IPS-15b (cell line): ENCODE data around the gene ZNF195.

Source experiments
- H3K27me3 ChIP-seq: one replicate; pipeline ENCODE4 v1.6.1; 2013; ENCODE audit warnings: low read length; ENCODE audit not compliant: control insufficient read depth, insufficient read depth
- H3K36me3 ChIP-seq: one replicate; pipeline ENCODE4 v1.6.1; 2013; ENCODE audit warnings: low read length; ENCODE audit not compliant: control insufficient read depth, insufficient read depth
- H3K4me1 ChIP-seq: one replicate; pipeline ENCODE4 v1.6.1; 2013; ENCODE audit warnings: mild to moderate bottlenecking, low read length; ENCODE audit not compliant: control insufficient read depth, insufficient read depth
- H3K4me3 ChIP-seq: one replicate; pipeline ENCODE4 v1.5.1; 2013; ENCODE audit warnings: low read depth, low read length
- H3K9ac ChIP-seq: one replicate; pipeline ENCODE4 v1.6.1; 2013; ENCODE audit warnings: low read depth, mild to moderate bottlenecking, low read length
- H3K9me3 ChIP-seq: one replicate; pipeline ENCODE4 v1.6.1; 2013; ENCODE audit warnings: mild to moderate bottlenecking, low read length; ENCODE audit not compliant: control insufficient read depth, insufficient read depth

ZNF195 gene

DNA sequence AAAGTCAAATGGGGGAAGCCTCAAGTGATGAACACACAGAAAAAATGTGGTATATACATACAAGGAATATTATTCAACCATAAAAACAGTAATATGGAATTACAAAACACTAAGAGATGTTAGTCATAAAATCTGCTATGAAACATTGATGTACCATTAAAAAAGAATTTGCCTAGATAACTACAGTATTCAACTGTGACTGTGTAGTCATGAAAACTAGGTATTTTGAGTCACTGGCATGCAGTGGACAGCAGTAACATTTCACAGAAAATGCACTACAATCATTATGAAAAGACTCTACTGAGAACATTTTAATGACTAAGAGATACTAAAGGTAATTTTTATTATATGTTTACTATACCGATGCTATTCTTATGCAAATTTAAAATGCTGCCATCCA is 11.7 kb downstream of the ZNF195 start:
- H3K9ac ChIP-seq, result no peak overlapping the region
- H3K9me3 ChIP-seq, result peaks cover 23% of the 10 kb centered on the region
- no peaks in the 10 kb centered on the region for H3K27me3 ChIP-seq
- no peak overlapping the region for H3K4me3 ChIP-seq
- H3K4me1 ChIP-seq, result no peaks in the 10 kb centered on the region
- H3K36me3 ChIP-seq, result peaks cover 46% of the 10 kb centered on the region

DNA sequence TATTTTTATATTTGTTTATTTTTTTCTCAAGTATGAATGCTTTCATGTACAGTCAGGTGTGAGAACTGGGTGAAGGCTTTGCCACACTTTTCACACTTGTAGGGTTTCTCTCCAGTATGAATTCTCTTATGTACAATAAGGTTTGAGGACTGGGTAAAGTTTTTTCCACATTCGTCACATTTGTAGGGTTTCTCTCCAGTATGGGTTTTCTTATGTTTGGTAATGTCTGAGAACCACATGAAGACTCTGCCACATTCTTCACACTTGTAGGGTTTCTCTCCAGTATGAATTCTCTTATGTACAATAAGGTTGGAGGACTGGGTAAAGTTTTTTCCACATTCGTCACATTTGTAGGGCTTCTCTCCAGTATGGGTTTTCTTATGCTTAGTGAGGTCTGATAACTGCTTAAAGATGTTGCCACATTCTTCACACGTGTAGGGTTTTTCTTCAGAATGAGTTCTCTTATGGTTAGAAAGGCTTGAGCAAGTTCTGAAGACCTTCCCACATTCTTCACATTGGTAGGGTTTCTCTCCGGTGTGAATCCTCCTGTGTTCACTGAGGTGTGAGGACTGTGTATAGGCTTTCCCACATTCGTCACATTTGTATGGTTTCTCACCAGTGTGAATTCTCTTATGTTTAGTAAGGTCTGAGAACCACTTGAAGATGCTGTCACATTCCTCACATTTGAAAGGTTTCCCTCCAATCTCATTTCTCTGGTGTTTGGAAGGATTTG is 19.7 kb downstream of the ZNF195 start:
- Histone ChIP-seq H3K9ac (no peak overlapping the region), H3K27me3 (no peaks in the 10 kb centered on the region), H3K9me3 (peaks cover 57% of the 10 kb centered on the region), H3K4me1 (no peaks in the 10 kb centered on the region), H3K4me3 (no peak overlapping the region), H3K36me3 (peaks cover 42% of the 10 kb centered on the region)

DNA sequence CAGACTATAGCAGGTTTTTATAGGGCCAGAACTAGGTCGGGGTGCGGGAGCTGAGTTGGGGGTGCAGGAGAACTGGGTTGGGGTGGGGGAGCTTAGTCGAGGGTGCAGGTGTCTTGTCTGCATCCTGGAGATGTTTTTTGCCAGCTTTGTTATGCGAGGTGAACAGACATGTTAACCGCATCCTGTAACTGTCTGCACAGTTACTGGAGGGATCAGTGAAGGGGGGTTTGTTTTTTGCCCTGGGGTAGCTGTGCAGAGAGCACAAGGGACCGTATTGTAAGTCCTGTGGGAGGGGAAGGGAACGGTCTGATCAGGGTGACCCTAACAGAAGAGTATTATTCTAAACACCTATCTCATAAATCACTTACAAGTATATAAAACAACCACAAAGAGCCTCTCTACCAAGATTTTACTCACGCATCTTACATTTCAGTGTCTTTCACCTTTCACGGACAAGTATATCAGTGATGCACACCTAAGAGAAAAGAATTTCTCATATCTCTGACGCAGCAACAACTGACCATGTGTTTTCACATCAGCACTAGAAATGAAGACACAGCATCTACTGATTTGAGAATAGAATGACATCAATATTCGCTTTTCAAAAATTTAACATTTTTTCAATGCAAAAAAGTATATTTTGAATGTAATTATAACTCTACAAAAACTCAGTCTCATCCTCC is 20.8 kb downstream of the ZNF195 start:
- peaks cover 48% of the 10 kb centered on the region for H3K9me3 ChIP-seq
- peaks cover 38% of the 10 kb centered on the region for H3K36me3 ChIP-seq
- H3K9ac ChIP-seq, result no peak overlapping the region
- H3K27me3 ChIP-seq, result no peaks in the 10 kb centered on the region
- no peak overlapping the region for H3K4me3 ChIP-seq
- no peaks in the 10 kb centered on the region for H3K4me1 ChIP-seq

DNA sequence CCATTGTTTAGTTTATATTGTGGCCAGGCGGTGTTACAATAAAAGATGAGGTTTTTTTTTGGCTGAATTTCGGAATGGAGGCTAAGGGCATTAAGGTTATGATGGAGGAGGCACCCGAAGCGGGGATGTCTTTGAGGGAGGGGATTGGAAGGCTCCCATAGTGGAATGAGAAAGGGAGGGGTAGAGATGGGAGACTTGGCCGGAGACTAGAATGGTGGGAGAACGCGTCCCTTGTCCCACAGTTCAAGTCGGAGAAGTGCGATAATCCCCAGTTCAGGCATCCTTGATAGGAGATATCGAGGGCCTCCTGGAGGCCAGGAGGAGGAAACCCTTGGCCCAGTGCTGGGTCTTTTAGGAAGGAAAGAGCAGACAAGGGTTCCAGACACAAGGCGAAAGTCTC is 21.6 kb downstream of the ZNF195 start:
- peaks cover 32% of the 10 kb centered on the region for H3K36me3 ChIP-seq
- no peak overlapping the region for H3K9ac ChIP-seq
- no peaks in the 10 kb centered on the region for H3K4me1 ChIP-seq
- peaks cover 42% of the 10 kb centered on the region for H3K9me3 ChIP-seq
- H3K27me3 ChIP-seq, result no peaks in the 10 kb centered on the region
- H3K4me3 ChIP-seq, result no peak overlapping the region

DNA sequence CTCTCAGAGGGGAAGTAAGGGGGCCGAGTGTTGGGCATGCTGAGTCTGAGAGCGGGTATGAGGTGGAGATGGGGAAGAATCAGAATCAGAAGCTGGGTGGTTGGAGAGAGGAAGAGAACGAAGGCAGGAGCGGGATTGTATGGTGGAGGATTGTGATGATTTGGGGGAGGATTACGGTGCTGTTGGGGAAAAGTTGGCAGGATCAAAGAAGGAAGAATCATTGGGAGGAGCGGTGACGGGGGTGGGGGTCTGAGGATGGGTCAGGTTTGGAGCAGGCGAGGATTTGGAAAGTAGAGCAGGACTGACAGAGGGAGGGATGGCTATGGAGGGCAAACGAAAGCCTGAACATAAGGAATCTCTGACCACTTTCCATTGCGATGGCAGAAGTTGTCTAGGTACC is 22.1 kb downstream of the ZNF195 start:
- H3K4me3 ChIP-seq, result no peak overlapping the region
- H3K4me1 ChIP-seq, result no peaks in the 10 kb centered on the region
- peaks cover 37% of the 10 kb centered on the region for H3K9me3 ChIP-seq
- peaks cover 30% of the 10 kb centered on the region for H3K36me3 ChIP-seq
- H3K9ac ChIP-seq, result no peak overlapping the region
- H3K27me3 ChIP-seq, result no peaks in the 10 kb centered on the region

DNA sequence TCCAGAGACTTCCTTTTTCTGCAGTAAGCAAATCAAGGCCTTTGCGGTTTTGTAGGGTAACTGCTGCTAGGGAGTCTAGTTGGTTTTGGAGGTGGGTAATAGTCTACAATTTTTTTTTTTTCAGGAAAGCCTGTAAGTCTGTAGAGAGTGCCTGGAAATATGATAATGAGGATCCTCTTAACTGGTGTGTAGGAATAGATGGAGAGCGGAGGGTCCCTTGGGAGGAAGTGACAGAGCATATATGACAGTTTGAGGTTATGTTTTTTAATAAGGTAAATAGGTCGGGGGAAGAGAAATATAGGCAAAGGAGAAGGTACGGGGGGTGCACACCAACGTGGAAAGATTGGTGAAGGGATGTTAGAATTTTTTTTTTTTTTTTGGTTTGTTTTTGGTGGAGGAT is 25.9 kb downstream of the ZNF195 start:
- H3K36me3 ChIP-seq, result peaks cover 3% of the 10 kb centered on the region

DNA sequence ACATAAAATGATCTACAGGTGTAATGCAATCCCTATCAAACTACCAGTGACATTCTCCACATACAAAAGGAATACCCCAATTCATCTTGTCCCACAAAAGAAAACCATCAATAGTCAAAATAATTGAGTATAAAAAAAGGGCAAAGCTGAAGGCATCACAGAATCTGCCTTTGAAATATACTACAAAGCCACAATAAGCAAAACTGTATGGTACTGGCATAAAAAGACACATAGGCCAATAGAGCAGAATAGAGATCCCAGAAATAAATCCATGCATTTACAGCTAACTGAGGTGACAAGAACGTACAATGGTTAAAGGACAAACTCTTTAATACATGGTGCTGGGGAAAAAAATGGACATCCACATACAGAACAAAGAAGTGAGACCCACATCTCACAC is 31.8 kb downstream of the ZNF195 start:
- no peaks in the 10 kb centered on the region for H3K4me1 ChIP-seq
- no peak overlapping the region for H3K4me3 ChIP-seq
- no peaks in the 10 kb centered on the region for H3K27me3 ChIP-seq
- H3K36me3 ChIP-seq, result no peaks in the 10 kb centered on the region
- no peak overlapping the region for H3K9ac ChIP-seq
- H3K9me3 ChIP-seq, result peaks cover 3% of the 10 kb centered on the region

More for the DNA sequence above, 25.9 kb downstream of the ZNF195 start:
- H3K9me3 ChIP-seq, result peaks cover 2% of the 10 kb centered on the region
- no peaks in the 10 kb centered on the region for H3K27me3 ChIP-seq
- no peaks in the 10 kb centered on the region for H3K4me1 ChIP-seq
- H3K9ac ChIP-seq, result no peak overlapping the region
- H3K4me3 ChIP-seq, result no peak overlapping the region

DNA sequence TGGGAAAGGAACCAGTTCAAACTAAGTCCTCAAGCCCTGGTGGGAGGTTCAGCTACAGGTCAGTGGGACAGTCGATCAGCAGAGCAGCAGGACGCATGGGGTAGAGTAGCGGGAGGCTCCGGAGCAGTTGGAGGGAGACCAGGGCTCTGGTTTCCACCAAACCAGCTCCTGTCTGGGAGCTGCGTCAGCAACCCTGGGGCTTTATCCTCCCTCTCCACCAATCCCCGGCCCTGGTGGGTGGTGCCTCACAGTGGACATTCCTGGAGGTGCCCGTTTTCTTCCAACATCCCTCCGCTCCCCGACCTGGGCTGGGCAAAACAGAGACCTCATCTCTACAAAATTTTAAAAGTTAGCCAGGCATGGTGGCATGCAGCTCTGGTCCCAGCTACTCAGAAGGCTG is 32.4 kb downstream of the ZNF195 start:
- Histone ChIP-seq H3K36me3 (no peaks in the 10 kb centered on the region), H3K4me3 (no peak overlapping the region), H3K9ac (no peak overlapping the region), H3K4me1 (no peaks in the 10 kb centered on the region), H3K27me3 (no peaks in the 10 kb centered on the region), H3K9me3 (peaks cover 3% of the 10 kb centered on the region)

DNA sequence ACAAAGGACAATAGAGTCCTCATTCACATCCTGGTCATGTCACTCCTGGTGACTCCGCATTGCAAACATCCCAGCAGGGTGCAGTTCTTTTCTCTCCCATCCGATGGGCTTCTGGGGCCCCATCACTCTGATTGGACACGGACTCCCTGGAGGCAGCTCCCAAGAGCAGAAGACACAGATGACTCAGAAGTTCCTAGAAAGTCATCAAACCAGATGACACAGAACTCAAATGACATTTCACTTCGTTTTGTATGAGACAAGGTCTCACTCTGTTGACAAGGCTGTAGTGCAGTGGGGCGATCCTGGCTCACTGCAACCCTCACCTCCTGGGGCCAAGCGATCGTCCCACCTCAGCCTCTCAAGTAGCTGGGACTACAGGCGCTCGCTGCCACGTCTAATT is 33.2 kb downstream of the ZNF195 start:
- H3K36me3 ChIP-seq, result no peaks in the 10 kb centered on the region
- H3K4me1 ChIP-seq, result no peaks in the 10 kb centered on the region
- no peak overlapping the region for H3K4me3 ChIP-seq
- H3K9me3 ChIP-seq, result peaks cover 3% of the 10 kb centered on the region
- H3K9ac ChIP-seq, result no peak overlapping the region
- H3K27me3 ChIP-seq, result no peaks in the 10 kb centered on the region

DNA sequence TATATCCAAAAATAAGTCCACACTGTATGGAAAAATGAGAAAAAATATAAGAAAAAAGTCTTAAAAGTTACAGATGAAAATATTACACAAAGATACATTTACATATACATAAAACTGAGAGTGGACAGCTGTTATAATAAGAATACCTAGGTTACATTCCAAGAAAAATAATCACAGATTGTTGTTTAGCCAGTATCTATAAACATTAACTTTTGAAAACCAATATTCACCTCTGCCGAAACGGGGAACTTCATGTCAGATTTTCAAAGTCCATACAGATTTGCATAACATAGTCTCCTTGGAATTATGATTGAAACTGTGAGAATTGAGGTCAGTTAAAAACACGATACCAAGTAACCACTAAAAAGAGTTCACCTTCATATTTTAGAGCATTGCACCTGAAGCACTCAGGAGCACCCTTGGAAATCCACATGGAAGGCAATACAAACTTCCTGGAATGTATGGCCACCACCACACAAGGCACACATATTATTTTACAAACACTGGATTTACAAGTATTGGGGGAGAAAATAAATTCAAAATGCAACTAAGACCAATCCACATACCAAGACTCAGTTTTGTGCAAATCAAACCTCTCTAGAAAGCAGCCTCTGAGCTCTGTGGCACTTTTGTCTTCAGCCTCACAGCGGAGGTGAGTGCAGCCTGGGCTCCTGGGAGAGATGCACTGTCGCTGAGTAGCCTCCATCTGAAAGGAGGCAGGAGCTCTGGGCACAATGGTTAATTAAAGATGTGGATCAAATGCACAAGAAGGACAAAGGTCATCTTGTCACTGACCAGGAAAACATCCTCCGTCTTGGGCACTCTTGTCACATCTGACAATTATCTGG is 34.4 kb downstream of the ZNF195 start:
- Histone ChIP-seq H3K27me3 (peaks cover 4% of the 10 kb centered on the region), H3K9ac (no peak overlapping the region), H3K36me3 (no peaks in the 10 kb centered on the region), H3K9me3 (peaks cover 3% of the 10 kb centered on the region), H3K4me1 (no peaks in the 10 kb centered on the region), H3K4me3 (no peak overlapping the region)

DNA sequence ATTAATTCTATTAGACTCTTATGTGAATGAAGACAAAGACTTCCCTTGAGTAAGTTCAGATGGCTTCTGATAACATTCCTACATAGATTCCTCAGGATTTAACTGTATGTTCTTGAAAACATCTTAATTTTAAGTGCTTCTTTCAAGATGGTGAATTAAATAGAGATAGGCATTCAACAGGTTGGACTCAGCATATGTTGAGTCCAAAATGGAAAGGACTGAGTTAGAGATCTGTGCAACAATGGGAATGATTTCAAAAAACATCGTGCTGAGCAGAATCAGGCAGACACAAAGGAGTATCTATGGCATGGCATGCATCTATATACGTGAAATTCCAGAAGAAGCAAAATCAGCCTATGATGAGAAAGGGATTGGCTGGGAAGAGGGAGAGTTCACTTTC is 36.2 kb downstream of the ZNF195 start:
- Histone ChIP-seq H3K9ac (no peak overlapping the region), H3K9me3 (peaks cover 3% of the 10 kb centered on the region), H3K36me3 (no peaks in the 10 kb centered on the region), H3K4me1 (no peaks in the 10 kb centered on the region), H3K27me3 (peaks cover 4% of the 10 kb centered on the region), H3K4me3 (no peak overlapping the region)
